H1 (cell line): Measurements from ENCODE around the gene FAM241B. TPM values are rescaled to one million over a fixed set of nuclear protein-coding genes. Genes with fewer than 3 reads are reported as not detected.

ENCODE experiments used
- CTCF ChIA-PET: fragments of 300-600 bp; sonication (Branson Sonifier 250); formaldehyde crosslinking; loops from one replicate; lab custom pipeline; 2021; ENCODE audit not compliant: partially characterized antibody; lab: Charles Lee
- POLR2A ChIA-PET: fragments of 300-600 bp; sonication (Branson Sonifier 250); formaldehyde crosslinking; loops from one replicate; lab custom pipeline; 2021; ENCODE audit warnings: inconsistent platforms; ENCODE audit not compliant: partially characterized antibody; lab: Charles Lee
- DNase-seq, 2 experiments: peaks; one replicate each; pipeline versions ENCODE4 v3.0.0 to v3.0.0-alpha.2; 2010 to 2022; ENCODE audit warnings: low spot score in 2 of 2, low read depth in 1 of 2, mixed read lengths in 1 of 2
- FAIRE-seq: peaks from 2 replicates; lab custom pipeline; 2011; peaks lifted over from hg19 to GRCh38; lab: Jason Lieb, UNC
- H2AFZ ChIP-seq: 2 replicates; pipeline ENCODE4 v1.8.1; 2012; ENCODE audit warnings: low read length, inconsistent platforms
- H2AK5ac ChIP-seq: 2 replicates; pipeline ENCODE4 v1.6.1; 2013; ENCODE audit warnings: low read depth, low read length
- H2BK120ac ChIP-seq: replicated peaks from 2 replicates; pipeline ENCODE3; 2013; ENCODE audit warnings: low read depth, low read length, inconsistent platforms
- H2BK12ac ChIP-seq: 2 replicates; pipeline ENCODE4 v1.6.1; 2013; ENCODE audit warnings: low read depth, low read length
- H2BK15ac ChIP-seq: 2 replicates; pipeline ENCODE4 v1.6.1; 2013; ENCODE audit warnings: low read length
- H2BK20ac ChIP-seq: 2 replicates; pipeline ENCODE4 v1.6.1; 2013; ENCODE audit warnings: low read length
- H2BK5ac ChIP-seq: 2 replicates; pipeline ENCODE4 v1.6.1; 2013; ENCODE audit warnings: low read depth, low read length
- H3K14ac ChIP-seq: 2 replicates; pipeline ENCODE4 v1.6.1; 2013; ENCODE audit warnings: inconsistent platforms; ENCODE audit not compliant: insufficient read length
- H3K18ac ChIP-seq: 2 replicates; pipeline ENCODE4 v1.6.1; 2013; ENCODE audit warnings: low read length; ENCODE audit errors: extremely low read depth
- H3K23ac ChIP-seq: 2 replicates; pipeline ENCODE4 v1.6.1; 2013; ENCODE audit warnings: inconsistent platforms; ENCODE audit not compliant: insufficient read length
- H3K23me2 ChIP-seq: 2 replicates; pipeline ENCODE4 v1.6.1; 2013; ENCODE audit warnings: low read depth, low read length
- H3K27ac ChIP-seq: 2 replicates; pipeline ENCODE4 v1.6.1; 2011; ENCODE audit warnings: low read depth, low read length, inconsistent platforms
- H3K27me3 ChIP-seq, 4 experiments: replicated peaks in 1 of 4; 1 replicate in 1 of 4; 2 replicates in 3 of 4; pipeline versions ENCODE4 v1.6.1 to v1.8.1; 2011 to 2013; ENCODE audit warnings: low read length in 3 of 4, mild to moderate bottlenecking in 3 of 4, inconsistent platforms in 2 of 4, mixed read lengths in 2 of 4, moderate library complexity in 1 of 4; ENCODE audit not compliant: control insufficient read depth in 3 of 4, insufficient read depth in 3 of 4; ENCODE audit errors: extremely low read depth in 1 of 4
- H3K36me3 ChIP-seq, 4 experiments: 2 replicates each; pipeline versions ENCODE4 v1.6.1 to v1.8.1; 2011 to 2013; ENCODE audit warnings: mild to moderate bottlenecking in 4 of 4, low read length in 3 of 4, moderate library complexity in 2 of 4, control low read depth in 1 of 4, inconsistent platforms in 1 of 4; ENCODE audit not compliant: insufficient read depth in 4 of 4, control insufficient read depth in 2 of 4
- H3K4ac ChIP-seq: replicated peaks from 2 replicates; pipeline ENCODE3; 2013; ENCODE audit warnings: low read length, low read depth, mixed read lengths, inconsistent platforms; ENCODE audit not compliant: insufficient read length
- H3K4me1 ChIP-seq, 4 experiments: replicated peaks in 1 of 4; 1 replicate in 1 of 4; 2 replicates in 3 of 4; pipeline versions ENCODE4 v1.6.1 to v1.8.1; 2011 to 2013; ENCODE audit warnings: low read length in 3 of 4, inconsistent platforms in 2 of 4, mixed read lengths in 1 of 4; ENCODE audit not compliant: insufficient read depth in 4 of 4, control insufficient read depth in 3 of 4
- H3K4me2 ChIP-seq, 2 experiments: 2 replicates each; pipeline versions ENCODE4 v1.6.1 to v1.8.1; 2011 to 2013; ENCODE audit warnings: low read depth in 2 of 2, low read length in 2 of 2, control low read depth in 1 of 2, inconsistent platforms in 1 of 2, mild to moderate bottlenecking in 1 of 2; ENCODE audit not compliant: insufficient read depth in 1 of 2
- H3K4me3 ChIP-seq, 4 experiments: fragments of 200-600, 300-600 bp in 1 of 4; sonication (generic), shearing (Covaris generic), sonication (Bioruptor Twin) in 1 of 4; 2 replicates each; pipeline versions ENCODE4 v1.5.1 to v1.8.1; 2011 to 2016; ENCODE audit warnings: low read length in 4 of 4, low read depth in 3 of 4, control low read depth in 2 of 4, inconsistent platforms in 2 of 4, mild to moderate bottlenecking in 2 of 4, mixed read lengths in 1 of 4, moderate library complexity in 1 of 4; ENCODE audit not compliant: insufficient read depth in 2 of 4; ENCODE audit errors: extremely low read depth in 1 of 4
- H3K56ac ChIP-seq: replicated peaks from 2 replicates; pipeline ENCODE3; 2013; ENCODE audit warnings: low read depth, mild to moderate bottlenecking, mixed read lengths, low read length, inconsistent platforms; ENCODE audit not compliant: insufficient read length
- H3K79me1 ChIP-seq: 2 replicates; pipeline ENCODE4 v1.6.1; 2013; ENCODE audit warnings: low read depth, low read length, control low read depth
- H3K79me2 ChIP-seq, 2 experiments: 2 replicates each; pipeline versions ENCODE4 v1.6.1 to v1.8.1; 2012 to 2013; ENCODE audit warnings: low read length in 2 of 2, mild to moderate bottlenecking in 2 of 2, inconsistent platforms in 1 of 2; ENCODE audit not compliant: insufficient read depth in 2 of 2, control insufficient read depth in 1 of 2
- H3K9ac ChIP-seq, 4 experiments: replicated peaks in 1 of 4; 1 replicate in 1 of 4; 2 replicates in 3 of 4; pipeline versions ENCODE4 v1.6.1 to v1.8.1; 2011 to 2013; ENCODE audit warnings: low read depth in 3 of 4, low read length in 3 of 4, control low read depth in 2 of 4, mild to moderate bottlenecking in 2 of 4, moderate library complexity in 2 of 4, inconsistent platforms in 1 of 4; ENCODE audit errors: extremely low read depth in 1 of 4
- H3K9me3 ChIP-seq, 2 experiments: 2 replicates each; pipeline versions ENCODE4 v1.6.1 to v1.8.1; 2012 to 2013; ENCODE audit warnings: mild to moderate bottlenecking in 2 of 2, moderate library complexity in 2 of 2, control low read depth in 1 of 2, inconsistent platforms in 1 of 2, low read depth in 1 of 2, low read length in 1 of 2, mixed read lengths in 1 of 2; ENCODE audit not compliant: insufficient read depth in 2 of 2
- H4K20me1 ChIP-seq, 2 experiments: replicated peaks in 1 of 2; 2 replicates each; pipeline versions ENCODE3 to v1.8.1; 2011 to 2013; ENCODE audit warnings: inconsistent platforms in 2 of 2, low read length in 2 of 2, mild to moderate bottlenecking in 1 of 2; ENCODE audit not compliant: insufficient read depth in 2 of 2, control insufficient read depth in 1 of 2
- H4K5ac ChIP-seq: 2 replicates; pipeline ENCODE4 v1.6.1; 2013; ENCODE audit warnings: low read length, low read depth, mixed read lengths, inconsistent platforms; ENCODE audit not compliant: insufficient read length
- H4K8ac ChIP-seq: 2 replicates; pipeline ENCODE4 v1.8.0; 2013; ENCODE audit warnings: mild to moderate bottlenecking, moderate library complexity, low read length, inconsistent platforms; ENCODE audit not compliant: insufficient read depth; ENCODE audit errors: extremely low read depth
- H4K91ac ChIP-seq: replicated peaks from 2 replicates; pipeline ENCODE3; 2013; ENCODE audit warnings: low read length, mixed read lengths, inconsistent platforms; ENCODE audit not compliant: insufficient read length
- CBX5 ChIP-seq: fragments of 300-800, 300-1000 bp; sonication (generic); IDR thresholded peaks from 2 replicates; pipeline ENCODE4 v1.7.1; 2016; ENCODE audit warnings: antibody characterized with exemption, low read length, low read depth
- CTCF ChIP-seq, 3 experiments: IDR thresholded peaks; 1 replicate in 2 of 3; 2 replicates in 1 of 3; pipeline versions ENCODE4 v1.5.1 to v1.6.1; 2011; ENCODE audit warnings: low read length in 3 of 3, mild to moderate bottlenecking in 3 of 3, inconsistent platforms in 2 of 3, low read depth in 1 of 3, moderate library complexity in 1 of 3; ENCODE audit not compliant: insufficient read depth in 1 of 3; ENCODE audit errors: control extremely low read depth in 1 of 3
- EZH2 ChIP-seq: fragments of 200-600 bp; sonication (generic); IDR thresholded peaks from 2 replicates; pipeline ENCODE4 v1.7.1; 2012; ENCODE audit warnings: low read depth, mild to moderate bottlenecking, moderate library complexity, low read length, inconsistent platforms; ENCODE audit not compliant: severe bottlenecking
- HDAC2 ChIP-seq, 2 experiments: fragments of 300-600 bp in 1 of 2; sonication (generic) in 1 of 2; IDR thresholded peaks; 2 replicates each; pipeline ENCODE4 v1.6.1; 2011 to 2012; ENCODE audit warnings: low read depth in 2 of 2, low read length in 2 of 2, mild to moderate bottlenecking in 2 of 2, moderate library complexity in 2 of 2, borderline replicate concordance in 1 of 2, inconsistent platforms in 1 of 2
- MAFK ChIP-seq: IDR thresholded peaks from 2 replicates; pipeline ENCODE4 v1.6.1; 2012; ENCODE audit warnings: low read depth, mild to moderate bottlenecking, improper control_type of control experiment, low read length
- SIRT6 ChIP-seq: IDR thresholded peaks from one replicate; pipeline ENCODE4 v1.7.1; 2012; ENCODE audit warnings: low read length, inconsistent platforms
- SP4 ChIP-seq: IDR thresholded peaks from 2 replicates; pipeline ENCODE4 v1.6.1; 2012; ENCODE audit warnings: low read length, inconsistent platforms
- TBP ChIP-seq: IDR thresholded peaks from 2 replicates; pipeline ENCODE4 v1.6.1; 2011; ENCODE audit warnings: low read depth, low read length, improper control_type of control experiment
- YY1 ChIP-seq: IDR thresholded peaks from 2 replicates; pipeline ENCODE4 v1.6.1; 2011; ENCODE audit warnings: low read depth, mild to moderate bottlenecking, low read length
- WGBS, 2 experiments: shearing (Covaris generic) in 1 of 2; methylation state at CpG; one replicate each; pipeline versions ENCODE4 v1.1.6 to v1.1.7; 2013 to 2015; ENCODE audit warnings: low lambda C conversion rate in 2 of 2, mixed read lengths in 2 of 2, inconsistent platforms in 1 of 2, low coverage in 1 of 2, missing lambda C conversion rate in 1 of 2; ENCODE audit not compliant: insufficient replicate concordance in 2 of 2, insufficient coverage in 1 of 2, insufficient read length in 1 of 2; ENCODE audit errors: extremely low coverage in 1 of 2, missing lambda C conversion rate in 1 of 2; 5-methylcytosine and 5-hydroxymethylcytosine counted together
- polyA plus RNA-seq, 7 experiments: library from polyadenylated mRNA; depleted of rRNA in 3 of 7; stranded (reverse) in 5 of 7; unstranded in 2 of 7; fragments of >200 nt in 5 of 7; fragments of 200-250 nt in 2 of 7; gene quantifications; 1 replicate in 5 of 7; 2 replicates in 1 of 7; 4 replicates in 1 of 7; pipeline versions ENCODE4 v1.2.1 to v1.2.3, GENCODE V29; 2011 to 2013; ENCODE audit warnings: missing spikeins in 2 of 7, mixed read lengths in 2 of 7
- total RNA-seq: library from RNA; stranded (reverse); fragmentation: NEBNext Ultra II Directional; extraction: Animal tissue kit (Norgen Biotek cat#: 25700); gene quantifications from 2 replicates; pipeline ENCODE4 v1.2.1, GENCODE V29; 2021

Gene FAM241B
- total and polyA plus RNA-seq, 2 of the 8 experiments (the other 6 are each of a cell fraction or from before 2014, with no cell fraction given): 19.3 to 30.1 TPM

DNA sequence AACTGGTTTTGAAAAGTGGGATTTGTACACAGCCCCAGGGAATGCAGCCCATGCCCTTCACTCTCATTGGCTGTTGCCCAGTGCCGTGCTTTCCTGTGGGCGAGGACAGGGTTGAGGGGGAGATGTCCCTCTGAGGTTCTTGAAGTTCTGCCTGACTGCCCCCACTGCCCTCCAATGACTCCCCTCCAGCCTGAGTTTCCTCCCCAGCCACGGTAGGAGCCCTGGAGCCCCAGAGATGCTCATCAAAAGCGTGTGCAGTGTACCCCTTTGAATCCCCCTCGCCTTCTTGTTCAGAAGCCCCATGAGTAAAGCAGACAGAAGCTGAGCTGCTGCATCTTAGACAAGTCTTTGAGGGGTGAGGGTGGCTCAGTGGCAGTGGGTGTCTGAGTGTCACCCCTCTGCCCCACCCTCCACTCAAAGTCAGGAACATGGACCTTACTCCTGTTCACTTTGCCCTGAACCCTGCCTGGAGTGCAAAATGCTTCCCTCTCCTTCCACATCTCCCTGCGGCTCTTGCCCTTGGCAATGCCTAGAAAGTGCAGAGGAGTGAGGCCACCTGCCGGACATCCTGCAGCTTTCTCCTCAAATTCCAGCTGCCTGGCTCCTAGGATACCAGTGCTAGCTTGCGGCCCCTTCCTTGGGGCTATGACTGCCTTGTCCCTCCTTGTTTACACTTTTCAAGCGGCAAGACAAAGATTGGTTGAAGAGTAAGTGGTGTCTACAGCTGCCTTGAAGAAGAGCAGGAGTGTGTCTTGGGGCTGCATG lies 19.9 kb downstream of the FAM241B start:
- peaks cover 0 to 11% (median 5%) of the 10 kb centered on the region in 4 experiments; a peak in 4 of 7 replicates for H3K4me1 ChIP-seq
- no peaks in the 10 kb centered on the region for H3K79me2 ChIP-seq
- H2BK20ac ChIP-seq: 0 out of 2 replicates have a peak overlapping the region, but pooled peaks have one; percentile 72
- DNase-seq (no peak), FAIRE-seq (no peak)
- H3K56ac ChIP-seq: no peak overlapping the region
- no peak overlapping the region for H3K27ac ChIP-seq
- no peak overlapping the region for H2BK12ac ChIP-seq
- no peak overlapping the region for H3K23ac ChIP-seq
- ChIA-PET CTCF (interaction anchor here (0.8 to 59.4 kb wide), 12 partner anchors 1 to 467 kb away, joined by 3 to 1374 read pairs (median 4); partner anchors contain the start of gene NEUROG3), POLR2A (interaction anchor here (1.2 kb wide), 1 partner anchor 13 kb away, joined by 4 read pairs; no protein-coding TSS in a partner anchor)
- H4K8ac ChIP-seq: no peak overlapping the region
- H2BK15ac ChIP-seq: 0 out of 2 replicates have a peak overlapping the region, but pooled peaks have one; percentile 61
- H2BK5ac ChIP-seq: no peak overlapping the region
- no peak overlapping the region for H3K4me2 ChIP-seq
- no peak overlapping the region for H3K4ac ChIP-seq
- H3K4me3 ChIP-seq: no peak overlapping the region
- no peak overlapping the region for H3K14ac ChIP-seq
- no peaks in the 10 kb centered on the region for H3K36me3 ChIP-seq
- no peak overlapping the region for H2AFZ ChIP-seq
- 88% methylated on average over 9 of the region's 9 CpGs; no CpG with 5 or more reads in 1 of the 2 experiments for WGBS, 2 experiments
- no peak overlapping the region for H3K9ac ChIP-seq
- no peaks in the 10 kb centered on the region; a peak in 3 of 7 replicates for H3K27me3 ChIP-seq
- H3K79me1 ChIP-seq: no peaks in the 10 kb centered on the region
- H4K91ac ChIP-seq: no peak overlapping the region
- no peaks in the 10 kb centered on the region for H4K20me1 ChIP-seq
- no peak overlapping the region for H4K5ac ChIP-seq
- no peak overlapping the region for H3K18ac ChIP-seq
- no peaks in the 10 kb centered on the region; the same call in 1 of the 2 replicates for H3K23me2 ChIP-seq
- H2AK5ac ChIP-seq: no peak overlapping the region
- no peaks in the 10 kb centered on the region for H3K9me3 ChIP-seq
- no peak overlapping the region for H2BK120ac ChIP-seq
- TF ChIP-seq YY1: no peak
- no peak for TF ChIP-seq CBX5
- no peak for TF ChIP-seq EZH2
- no peak for TF ChIP-seq SIRT6
- TF ChIP-seq CTCF (IDR thresholded peaks at IDR 0.05; ENCODE audit: control extremely low read depth in 1 of 3, insufficient read depth in 1 of 3, low read depth in 1 of 3, low read length in 3 of 3): peak; percentile 29 to 46 (median 38); a peak in 3 of 4 replicates
- 0 out of 2 replicates have a peak, but pooled peaks have one; percentile 18 for TF ChIP-seq SP4
- TF ChIP-seq MAFK: no peak
- no peak for TF ChIP-seq HDAC2 (IDR thresholded peaks at IDR 0.05; ENCODE audit: borderline replicate concordance in 1 of 2, low read depth in 2 of 2, low read length in 2 of 2)
- TF ChIP-seq TBP: no peak
